MG63 (cell line): ENCODE measurements around the gene RAB4A. TPM values are rescaled to one million over a fixed set of nuclear protein-coding genes. Genes with fewer than 3 reads are reported as not detected.

Experiments
- DNase-seq: peaks from one replicate; pipeline ENCODE4 v3.0.0-alpha.2; 2020
- H3K27me3 ChIP-seq: fragments of 250-450 bp; sonication (Bioruptor Pico); 2 replicates; pipeline ENCODE4 v1.5.1; 2020; ENCODE audit warnings: mild to moderate bottlenecking, moderate library complexity
- H3K36me3 ChIP-seq: fragments of 250-450 bp; sonication (Bioruptor Pico); 2 replicates; pipeline ENCODE4 v1.5.1; 2020; ENCODE audit warnings: mild to moderate bottlenecking, moderate library complexity
- H3K4me3 ChIP-seq: fragments of 250-450 bp; sonication (Bioruptor Pico); 2 replicates; pipeline ENCODE4 v1.5.1; 2020; ENCODE audit warnings: mild to moderate bottlenecking, moderate library complexity
- H3K9me3 ChIP-seq: fragments of 250-450 bp; sonication (Bioruptor Pico); 2 replicates; pipeline ENCODE4 v1.5.1; 2020; ENCODE audit warnings: mild to moderate bottlenecking, moderate library complexity
- total RNA-seq: library from RNA; depleted of rRNA; stranded (reverse); fragments of >200 nt; shearing (Covaris generic); gene quantifications from 2 replicates; pipeline ENCODE4 v1.2.3, GENCODE V29; 2014; ENCODE audit warnings: low replicate concordance

The RAB4A gene
- total RNA-seq, 1 experiment from 2014 or later, result 73.9 TPM

DNA sequence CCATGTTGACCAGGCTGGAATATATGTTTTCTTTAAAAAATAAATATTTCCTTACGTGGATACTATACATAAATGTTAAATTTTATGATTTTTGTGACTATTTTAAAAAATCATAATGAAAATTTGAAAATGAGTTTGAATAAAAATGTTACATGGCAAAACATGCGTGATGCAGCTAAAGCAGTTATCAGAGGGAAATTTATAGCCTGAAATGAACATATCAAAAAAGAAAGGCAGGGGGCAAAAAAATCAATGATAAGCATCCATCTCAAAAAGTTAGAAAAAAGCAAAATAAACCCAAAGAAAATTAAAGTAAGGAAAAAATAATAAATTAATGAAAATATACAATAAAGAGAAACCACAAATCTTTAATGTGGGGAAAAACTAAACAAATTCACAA, 63.4 kb downstream of the RAB4A start:
- H3K36me3 ChIP-seq, result no peaks in the 10 kb centered on the region
- no peak overlapping the region for H3K4me3 ChIP-seq
- H3K9me3 ChIP-seq, result peaks cover 7% of the 10 kb centered on the region
- no peaks in the 10 kb centered on the region for H3K27me3 ChIP-seq
- no peak for DNase-seq

DNA sequence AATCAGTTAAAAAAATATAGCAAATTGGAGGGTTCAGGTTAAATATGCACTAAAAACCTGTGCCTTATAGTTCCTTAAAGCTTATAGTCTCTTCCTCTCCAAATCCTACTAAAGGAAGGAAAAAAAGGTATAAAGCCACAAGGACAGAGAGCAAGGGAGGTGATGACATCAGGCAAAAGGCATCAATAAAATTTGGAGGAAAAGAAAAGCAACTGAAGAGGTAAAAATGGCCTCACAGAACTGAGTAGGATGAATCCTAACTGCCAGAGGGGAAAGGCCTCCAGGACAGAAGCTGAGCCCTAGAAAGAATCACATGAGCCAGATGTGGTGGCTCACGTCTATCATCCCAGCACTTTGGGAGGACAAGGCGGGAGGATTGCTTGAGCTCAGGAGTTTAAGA, 63.8 kb downstream of the RAB4A start:
- Histone ChIP-seq H3K4me3 (no peak overlapping the region), H3K9me3 (peaks cover 7% of the 10 kb centered on the region), H3K27me3 (no peaks in the 10 kb centered on the region), H3K36me3 (no peaks in the 10 kb centered on the region)
- no peak for DNase-seq

DNA sequence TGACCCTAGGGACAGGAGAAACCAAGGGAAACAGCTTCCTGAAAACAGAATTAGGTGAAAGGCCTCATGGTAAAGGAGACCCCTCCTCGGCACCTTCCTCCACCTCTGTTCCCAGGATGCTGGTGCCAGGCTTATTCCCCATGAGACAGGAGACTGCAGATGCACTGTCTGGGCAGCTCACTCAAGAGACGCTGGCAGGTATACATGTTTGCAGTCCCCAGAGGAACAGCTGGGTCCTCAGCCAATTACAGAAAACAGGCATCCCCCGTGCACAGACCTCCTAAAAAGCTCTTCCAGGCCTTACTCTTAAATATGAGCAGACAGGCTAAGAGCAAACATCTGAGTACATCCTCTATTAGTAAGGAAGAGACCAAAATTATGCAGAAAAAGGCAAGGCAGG, 65.4 kb downstream of the RAB4A start:
- no peak for DNase-seq
- H3K4me3 ChIP-seq, result no peak overlapping the region
- H3K36me3 ChIP-seq, result no peaks in the 10 kb centered on the region; the same call in 1 of the 2 replicates
- H3K27me3 ChIP-seq, result no peaks in the 10 kb centered on the region
- H3K9me3 ChIP-seq, result peaks cover 7% of the 10 kb centered on the region

DNA sequence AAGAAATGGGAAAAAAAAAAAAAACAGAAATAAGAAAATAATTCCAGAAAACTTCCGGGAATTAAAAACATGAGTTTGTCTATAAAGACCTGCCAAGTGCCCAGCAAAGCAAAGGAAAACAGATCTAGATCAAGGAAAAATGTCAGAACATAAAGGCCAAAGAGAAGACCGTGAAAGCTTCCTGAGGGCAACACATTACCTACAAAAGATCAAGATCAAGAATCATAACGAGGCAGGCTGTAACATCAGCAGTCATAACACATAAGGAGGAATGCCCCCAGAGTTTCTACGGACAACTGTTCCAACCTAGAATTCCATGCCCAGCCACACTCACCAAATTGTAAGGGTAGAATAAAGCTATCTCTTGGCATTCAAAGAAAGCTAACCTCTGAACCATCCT, 68.2 kb downstream of the RAB4A start:
- H3K9me3 ChIP-seq, result peaks cover under 1% of the 10 kb centered on the region; the same call in 1 of the 2 replicates
- DNase-seq, result no peak
- H3K4me3 ChIP-seq, result no peak overlapping the region
- no peaks in the 10 kb centered on the region for H3K27me3 ChIP-seq
- no peaks in the 10 kb centered on the region; the same call in 1 of the 2 replicates for H3K36me3 ChIP-seq

DNA sequence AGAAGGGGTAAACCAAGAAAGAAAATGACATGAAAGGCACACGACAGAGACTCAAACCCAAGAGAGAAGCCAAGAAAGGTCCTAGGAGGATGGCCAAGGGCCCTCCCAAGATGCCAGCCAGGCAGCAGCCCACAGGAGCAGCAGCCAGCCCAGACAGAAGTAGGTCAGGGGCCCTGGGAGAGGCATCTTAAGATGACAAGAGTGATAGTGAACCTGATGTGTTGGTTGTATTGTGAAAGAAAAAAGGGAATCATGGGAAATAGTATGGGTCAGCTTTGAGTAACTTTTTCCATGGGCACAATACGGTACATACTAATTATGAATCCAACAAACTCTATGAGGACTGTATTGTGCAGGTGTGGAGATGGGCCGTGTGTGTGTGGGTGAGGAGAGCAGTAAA, 68.6 kb downstream of the RAB4A start:
- Histone ChIP-seq H3K36me3 (no peaks in the 10 kb centered on the region; the same call in 1 of the 2 replicates), H3K4me3 (no peak overlapping the region), H3K9me3 (no peaks in the 10 kb centered on the region), H3K27me3 (no peaks in the 10 kb centered on the region)
- DNase-seq, result no peak

DNA sequence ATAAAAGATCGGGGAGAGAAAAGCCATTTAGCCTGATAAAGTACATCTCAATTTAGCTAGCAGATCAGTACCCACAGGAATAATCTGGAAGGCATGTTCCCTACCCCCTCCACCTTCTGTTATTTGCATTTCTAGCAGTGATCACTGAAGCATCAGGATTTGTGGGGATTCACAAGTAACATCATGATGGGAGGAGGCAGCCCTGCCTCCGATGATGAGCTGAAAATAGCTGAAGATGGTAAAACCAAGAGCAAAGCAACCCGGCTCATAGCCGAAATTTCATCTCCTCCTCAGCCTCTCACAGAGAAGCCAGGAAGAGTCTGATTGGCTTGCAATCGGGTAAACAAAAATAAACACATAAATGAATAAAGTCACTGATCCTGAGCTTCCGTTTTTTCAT, 69.6 kb downstream of the RAB4A start:
- Histone ChIP-seq H3K4me3 (no peak overlapping the region), H3K36me3 (no peaks in the 10 kb centered on the region; the same call in 1 of the 2 replicates), H3K27me3 (no peaks in the 10 kb centered on the region), H3K9me3 (no peaks in the 10 kb centered on the region)
- no peak for DNase-seq

DNA sequence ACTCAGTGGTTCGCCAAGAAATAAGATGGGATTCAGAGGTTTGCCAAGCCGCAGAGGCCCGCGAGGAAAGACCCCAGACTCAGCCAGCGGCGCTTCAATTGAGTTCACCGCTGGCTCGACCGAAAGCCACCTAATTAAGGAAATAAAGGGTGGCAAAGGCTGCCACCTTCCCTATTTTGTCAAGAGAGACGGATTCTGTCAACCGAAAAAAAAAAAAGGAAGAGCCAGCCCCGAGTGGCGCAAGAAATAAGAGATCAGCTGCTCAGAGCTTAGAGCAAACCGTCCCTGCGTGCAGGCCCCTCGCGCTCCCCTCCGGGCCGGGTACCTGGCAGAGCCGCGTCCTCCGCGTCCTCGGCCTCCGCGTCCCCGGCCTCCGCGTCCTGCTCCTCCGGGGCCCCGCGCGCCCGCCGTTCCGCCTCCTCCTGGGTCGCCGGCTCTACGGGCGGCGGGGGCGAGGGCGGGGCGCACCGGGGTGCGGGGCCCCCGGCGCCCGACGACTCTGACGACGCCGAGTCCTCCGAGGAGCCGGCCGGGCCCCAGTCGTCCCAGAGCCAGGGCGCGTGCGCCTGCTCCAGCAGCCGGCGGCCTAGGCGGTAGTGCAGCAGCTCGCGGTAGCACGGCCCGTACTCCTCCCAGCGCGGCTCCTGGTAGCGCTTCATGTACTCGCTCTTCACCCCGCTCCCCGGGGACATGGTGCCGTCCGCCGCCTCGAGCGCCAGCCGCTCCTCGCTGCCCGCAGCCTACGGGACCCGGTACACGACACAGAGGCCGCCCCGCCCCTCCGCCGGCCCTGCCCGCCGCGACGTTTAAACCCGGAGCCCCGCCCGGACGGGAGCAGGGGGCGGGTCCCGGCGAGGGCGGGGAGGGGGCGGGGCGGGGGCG, 71.1 kb downstream of the RAB4A start:
- Histone ChIP-seq H3K27me3 (no peaks in the 10 kb centered on the region), H3K4me3 (peak overlapping the region; percentile 90), H3K36me3 (no peaks in the 10 kb centered on the region; the same call in 1 of the 2 replicates), H3K9me3 (no peaks in the 10 kb centered on the region)
- peak; percentile 81 for DNase-seq

DNA sequence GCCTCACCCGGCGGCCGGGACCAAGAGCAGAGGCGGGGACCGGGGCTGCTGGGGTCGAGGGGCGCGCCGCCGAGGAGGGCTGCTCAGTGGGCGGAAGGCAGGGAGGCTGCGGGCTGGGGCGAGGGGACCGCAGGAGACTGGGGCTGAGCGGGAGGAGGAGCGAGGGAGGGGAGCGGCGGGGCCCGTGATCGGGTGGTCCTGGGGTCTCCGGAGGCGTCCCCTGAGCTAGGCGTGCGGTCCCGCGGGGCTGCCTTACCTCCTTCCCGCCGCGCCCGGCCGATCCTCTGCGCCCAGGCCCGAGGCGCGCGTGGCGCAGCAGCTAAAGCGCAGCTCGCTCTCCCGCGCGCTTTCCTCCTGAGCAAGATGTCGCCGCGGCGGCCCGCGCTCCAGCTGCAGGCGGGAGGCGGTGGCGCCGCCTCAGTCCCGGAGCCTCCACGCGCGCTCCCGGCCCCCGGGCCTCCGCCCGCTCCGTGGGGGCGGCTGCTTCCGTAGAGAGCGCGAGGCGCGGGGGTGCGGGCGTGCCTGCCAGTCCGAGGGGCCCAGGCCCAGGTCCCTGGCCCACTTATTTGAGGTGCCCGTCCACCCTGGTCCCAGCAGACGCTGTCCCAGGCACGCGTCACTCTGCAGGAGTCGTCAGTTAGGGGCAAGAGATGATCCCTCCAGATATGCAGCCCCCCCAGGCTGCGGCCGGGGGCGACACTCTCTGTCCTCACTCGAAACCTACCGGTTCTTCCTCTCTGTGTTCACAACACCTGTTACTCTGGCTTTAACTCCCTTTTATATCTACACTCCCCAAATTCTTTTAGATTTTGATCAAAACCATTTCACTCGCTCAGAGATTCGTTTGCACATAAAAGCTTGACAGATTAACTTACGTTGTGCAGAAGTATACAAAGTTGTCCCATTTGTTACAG, 72.0 kb downstream of the RAB4A start, which contains the start of gene CCSAP:
Gene CCSAP, minus strand, starts transcription at position 392 of the 914 bp plus-strand sequence. CDS start 582 bp downstream, outside the sequence.
- no peaks in the 10 kb centered on the region; the same call in 1 of the 2 replicates for H3K27me3 ChIP-seq
- no peaks in the 10 kb centered on the region; the same call in 1 of the 2 replicates for H3K36me3 ChIP-seq
- H3K4me3 ChIP-seq, result peak within 1 kb of the TSS; percentile 90
- H3K9me3 ChIP-seq, result no peaks in the 10 kb centered on the region
- DNase-seq, result peak; percentile 51

DNA sequence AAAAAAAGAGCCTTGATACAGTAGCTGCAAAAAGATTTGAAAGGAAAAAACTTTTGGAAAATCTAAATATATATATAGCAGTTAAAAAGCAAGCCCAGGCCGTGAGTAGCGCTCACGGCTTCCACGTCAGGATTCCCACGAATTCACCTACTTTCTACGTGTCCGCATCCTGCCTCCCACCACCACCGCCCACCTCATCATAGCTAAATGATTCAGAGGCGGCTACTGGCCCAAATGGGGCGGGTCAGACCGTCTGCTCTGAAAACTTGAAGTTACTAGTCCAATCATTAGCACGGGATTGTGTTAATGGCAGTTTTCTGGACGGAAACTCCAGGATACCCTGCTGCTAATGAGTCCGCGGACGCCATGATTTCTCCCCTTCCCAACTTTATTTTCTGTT, 73.2 kb downstream of the RAB4A start:
- Histone ChIP-seq H3K4me3 (no peak overlapping the region), H3K27me3 (peaks cover 2% of the 10 kb centered on the region), H3K36me3 (no peaks in the 10 kb centered on the region; the same call in 1 of the 2 replicates), H3K9me3 (no peaks in the 10 kb centered on the region)
- DNase-seq, result no peak

DNA sequence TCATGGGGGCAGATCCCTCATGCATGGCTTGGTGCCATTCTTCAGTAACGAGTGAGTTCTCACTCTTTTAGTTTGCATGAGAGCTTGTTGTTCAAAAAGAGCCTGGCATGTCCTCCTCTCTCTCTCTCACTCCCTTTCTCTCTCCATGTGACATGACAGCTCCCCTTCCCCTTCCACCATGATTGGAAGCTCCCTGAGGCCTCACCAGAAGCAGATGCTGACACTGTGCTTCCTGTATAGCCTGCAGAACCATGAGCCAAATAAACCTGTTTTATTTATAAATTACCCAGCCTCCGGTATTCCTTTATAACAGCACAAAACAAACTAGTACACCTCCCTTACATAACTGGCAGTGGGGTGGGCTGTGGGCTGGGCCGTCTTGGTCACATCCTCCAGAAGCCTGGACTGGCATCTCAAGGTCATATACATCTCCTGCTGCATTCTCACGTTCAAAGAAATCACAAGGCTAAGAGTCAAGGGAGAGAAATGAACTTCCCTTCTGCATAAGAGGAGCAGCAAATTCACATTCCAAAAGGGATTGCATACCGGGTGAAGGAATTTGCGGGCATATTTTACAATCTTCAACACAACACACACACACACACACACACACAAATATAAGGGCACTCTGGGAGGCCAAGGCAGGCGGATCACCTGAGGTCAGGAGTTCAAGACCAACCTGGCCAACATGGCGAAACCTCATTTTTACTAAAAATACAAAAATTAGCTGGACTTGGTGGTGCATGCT, 74.2 kb downstream of the RAB4A start:
- peaks cover 2% of the 10 kb centered on the region for H3K27me3 ChIP-seq
- DNase-seq, result no peak
- H3K9me3 ChIP-seq, result no peaks in the 10 kb centered on the region
- H3K4me3 ChIP-seq, result no peak overlapping the region
- H3K36me3 ChIP-seq, result no peaks in the 10 kb centered on the region

DNA sequence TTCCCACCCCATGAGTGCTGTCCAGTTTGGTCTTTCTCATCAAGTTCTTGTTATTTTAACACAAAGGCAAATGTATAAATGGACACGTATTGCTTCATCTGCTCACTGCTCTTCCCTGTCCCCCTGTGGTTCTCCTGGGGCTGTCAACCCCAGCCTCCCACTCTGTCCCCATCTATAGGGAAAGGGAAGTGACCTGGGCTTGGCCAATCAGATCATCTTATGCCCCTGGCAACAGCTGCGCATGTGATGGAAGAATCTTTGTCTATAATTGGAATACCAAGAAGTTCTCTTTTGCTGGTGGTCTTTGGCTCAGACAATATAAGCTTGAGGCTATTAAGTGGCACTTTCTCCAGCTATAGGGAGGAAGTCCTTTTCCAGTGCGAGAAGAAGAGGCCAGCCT, 76.6 kb downstream of the RAB4A start:
- H3K36me3 ChIP-seq, result no peaks in the 10 kb centered on the region
- no peak for DNase-seq

DNA sequence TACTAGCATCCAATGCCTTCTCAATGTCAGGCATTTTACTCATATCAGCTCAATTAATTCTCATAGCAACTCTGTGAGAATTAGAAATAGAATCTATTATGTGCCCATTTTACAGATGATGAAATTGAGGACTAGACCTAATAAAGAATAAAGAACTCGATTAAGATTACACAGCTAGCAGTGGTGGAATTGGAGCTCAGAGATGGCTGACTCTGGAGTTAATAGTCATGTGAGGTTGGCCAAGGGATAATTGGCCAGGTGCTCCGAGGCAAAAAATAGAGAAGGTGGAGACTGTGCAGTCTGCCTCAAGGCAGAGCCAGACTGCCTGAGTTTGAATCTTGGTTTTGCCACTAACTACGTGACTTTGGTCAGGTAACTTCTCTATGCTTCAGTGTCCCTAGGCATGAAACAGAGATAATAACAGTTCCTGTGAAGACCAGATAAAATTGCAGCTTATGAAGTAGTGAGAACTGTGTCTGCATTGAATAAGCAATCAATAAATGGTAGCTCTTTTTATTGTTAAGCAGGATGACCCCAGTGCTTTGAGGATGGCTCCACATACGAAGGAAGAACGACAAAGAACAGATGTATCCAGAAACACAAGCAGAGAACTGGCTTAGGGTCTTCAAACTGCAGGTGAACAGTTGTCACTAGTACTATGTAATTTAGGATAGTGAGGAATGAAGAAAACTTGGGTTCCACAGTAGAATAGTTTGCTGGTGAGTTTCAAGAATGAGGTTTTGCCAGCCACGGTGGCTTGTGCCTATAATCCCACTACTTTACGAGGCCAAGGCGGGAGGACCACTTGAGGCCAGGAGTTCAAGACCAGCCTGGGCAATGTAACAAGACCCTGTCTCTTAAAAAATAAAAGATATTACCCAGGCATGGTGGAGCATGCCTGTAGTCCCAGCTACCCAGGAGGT, 78.8 kb downstream of the RAB4A start:
- H3K9me3 ChIP-seq, result peaks cover 9% of the 10 kb centered on the region
- no peak for DNase-seq
- no peak overlapping the region for H3K4me3 ChIP-seq
- H3K36me3 ChIP-seq, result no peaks in the 10 kb centered on the region
- H3K27me3 ChIP-seq, result peaks cover 18% of the 10 kb centered on the region

More for the DNA sequence above, 76.6 kb downstream of the RAB4A start:
- Histone ChIP-seq H3K9me3 (no peaks in the 10 kb centered on the region), H3K27me3 (peaks cover 3% of the 10 kb centered on the region), H3K4me3 (no peak overlapping the region)

DNA sequence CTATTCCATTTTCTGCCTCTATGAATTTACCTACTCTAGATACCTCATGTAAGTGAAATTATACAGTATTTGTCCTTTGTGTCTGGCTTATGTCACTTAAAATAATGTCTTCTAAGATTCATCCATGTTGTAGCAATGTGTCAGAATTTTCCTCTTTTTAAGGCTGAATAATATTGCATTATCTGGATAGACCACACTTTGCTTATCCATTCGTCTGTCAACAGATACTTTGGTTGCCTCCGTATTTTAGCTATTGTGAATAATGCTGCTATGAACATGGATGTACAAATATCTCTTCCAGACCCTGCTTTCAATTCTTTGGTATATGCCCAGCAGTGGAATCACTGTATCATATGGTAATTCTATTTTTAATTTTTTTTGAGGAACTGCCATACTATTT, 82.1 kb downstream of the RAB4A start:
- H3K9me3 ChIP-seq, result peaks cover 11% of the 10 kb centered on the region
- peaks cover 29% of the 10 kb centered on the region for H3K27me3 ChIP-seq
- no peak for DNase-seq
- H3K4me3 ChIP-seq, result no peak overlapping the region
- no peaks in the 10 kb centered on the region for H3K36me3 ChIP-seq

DNA sequence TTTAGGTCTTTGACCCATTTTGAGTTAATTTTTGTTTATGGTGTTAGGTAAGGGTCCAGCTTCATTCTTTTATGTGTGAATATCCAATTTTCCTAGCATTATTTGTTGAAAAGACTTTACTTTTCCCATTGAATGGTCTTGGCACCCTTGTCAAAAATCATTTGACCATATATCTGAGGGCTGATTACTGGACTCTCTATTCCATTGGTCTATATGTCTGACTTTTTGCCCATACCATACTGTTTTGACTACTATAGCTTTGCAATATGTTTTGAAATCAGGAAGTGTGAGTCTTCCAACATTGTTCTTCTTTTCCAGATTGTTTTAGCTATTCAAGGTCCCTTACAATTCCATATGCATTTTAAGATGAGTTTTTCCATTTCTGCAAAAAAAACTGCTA, 83.3 kb downstream of the RAB4A start:
- H3K9me3 ChIP-seq, result peaks cover 11% of the 10 kb centered on the region
- no peaks in the 10 kb centered on the region for H3K36me3 ChIP-seq
- DNase-seq, result no peak
- H3K27me3 ChIP-seq, result peaks cover 34% of the 10 kb centered on the region
- H3K4me3 ChIP-seq, result no peak overlapping the region
